ENCODE results near the gene TAGLN. TPM values are rescaled to one million over a fixed set of nuclear protein-coding genes. Genes with fewer than 3 reads are reported as not detected.
"Not testable (repeated sequence)": the region's sequence is repeated elsewhere in the genome, so short reads cannot be mapped to it uniquely, and the experiment has no call there.

TAGLN gene
- total RNA-seq, 1 experiment from 2014 or later = 6.6 TPM

GRCh38 chr11:117180661-117181585, 18.2 kb upstream of the TAGLN start:
- peak; percentile 18 for DNase-seq
- H3K36me3 Mint-ChIP-seq (ENCODE audit: insufficient read depth, unreplicated experiment) = peaks cover 18% of the 10 kb centered on the region
- peaks cover 7% of the 10 kb centered on the region for H3K4me1 Mint-ChIP-seq (ENCODE audit: low read depth, unreplicated experiment)
- BruUV-seq (replicated peaks) = no TSS peak
- no peak overlapping the region for H3K4me3 Mint-ChIP-seq (ENCODE audit: low read depth, unreplicated experiment)
- no peaks in the 10 kb centered on the region for H3K9me3 Mint-ChIP-seq (ENCODE audit: low read depth, unreplicated experiment)
- H3K27ac Mint-ChIP-seq (ENCODE audit: unreplicated experiment) = no peak overlapping the region
- intact Hi-C loops (cut with micrococcal nuclease; ENCODE audit: unreplicated experiment) = no loop called here
- CTCF ChIA-PET = interaction anchor here (0.7 kb wide), 1 partner anchor 35 kb away, joined by 3 read pairs; no protein-coding TSS in a partner anchor
- TF ChIP-seq CTCF (IDR thresholded peaks at IDR 0.05; ENCODE audit: unreplicated experiment) = no peak
- no peaks in the 10 kb centered on the region for H3K27me3 Mint-ChIP-seq (ENCODE audit: unreplicated experiment)

- no peak for DNase-seq
- no peak overlapping the region for H3K4me3 Mint-ChIP-seq (ENCODE audit: low read depth, unreplicated experiment)
- intact Hi-C loops (cut with micrococcal nuclease; ENCODE audit: unreplicated experiment) = no loop called here
- H3K4me1 Mint-ChIP-seq (ENCODE audit: low read depth, unreplicated experiment) = peaks cover 7% of the 10 kb centered on the region
- no TSS peak for BruUV-seq (replicated peaks)
- no peak for TF ChIP-seq CTCF (IDR thresholded peaks at IDR 0.05; ENCODE audit: unreplicated experiment)
- H3K27ac Mint-ChIP-seq (ENCODE audit: unreplicated experiment) = no peak overlapping the region
- H3K27me3 Mint-ChIP-seq (ENCODE audit: unreplicated experiment) = no peaks in the 10 kb centered on the region
- CTCF ChIA-PET = no interaction called here
- no peaks in the 10 kb centered on the region for H3K9me3 Mint-ChIP-seq (ENCODE audit: low read depth, unreplicated experiment)
- peaks cover 18% of the 10 kb centered on the region for H3K36me3 Mint-ChIP-seq (ENCODE audit: insufficient read depth, unreplicated experiment)
These were observed 17.3 kb upstream of the TAGLN start for GRCh38 chr11:117181586-117182550.

GRCh38 chr11:117182551-117182935, 16.6 kb upstream of the TAGLN start:
- no peak overlapping the region for H3K27ac Mint-ChIP-seq (ENCODE audit: unreplicated experiment)
- H3K4me1 Mint-ChIP-seq (ENCODE audit: low read depth, unreplicated experiment) = peaks cover 7% of the 10 kb centered on the region
- no peak overlapping the region for H3K4me3 Mint-ChIP-seq (ENCODE audit: low read depth, unreplicated experiment)
- peaks cover 18% of the 10 kb centered on the region for H3K36me3 Mint-ChIP-seq (ENCODE audit: insufficient read depth, unreplicated experiment)
- no TSS peak for BruUV-seq (replicated peaks)
- CTCF ChIA-PET = no interaction called here
- intact Hi-C loops (cut with micrococcal nuclease; ENCODE audit: unreplicated experiment) = no loop called here
- H3K9me3 Mint-ChIP-seq (ENCODE audit: low read depth, unreplicated experiment) = no peaks in the 10 kb centered on the region
- no peak for TF ChIP-seq CTCF (IDR thresholded peaks at IDR 0.05; ENCODE audit: unreplicated experiment)
- no peaks in the 10 kb centered on the region for H3K27me3 Mint-ChIP-seq (ENCODE audit: unreplicated experiment)
- DNase-seq = no peak

GRCh38 chr11:117183178-117183577, 16.0 kb upstream of the TAGLN start:
- intact Hi-C loops (cut with micrococcal nuclease; ENCODE audit: unreplicated experiment); H3K4me3 Mint-ChIP-seq (ENCODE audit: low read depth, unreplicated experiment); H3K27me3 Mint-ChIP-seq (ENCODE audit: unreplicated experiment); BruUV-seq (replicated peaks); H3K27ac Mint-ChIP-seq (ENCODE audit: unreplicated experiment); H3K9me3 Mint-ChIP-seq (ENCODE audit: low read depth, unreplicated experiment); CTCF ChIA-PET; DNase-seq; H3K4me1 Mint-ChIP-seq (ENCODE audit: low read depth, unreplicated experiment): not testable (repeated sequence)
- H3K36me3 Mint-ChIP-seq (ENCODE audit: insufficient read depth, unreplicated experiment) = peaks cover 16% of the 10 kb centered on the region
